Breast epithelium (tissue), 3 donors: Measurements from ENCODE around the gene NPHP4.

ENCODE experiments used
- POLR2AphosphoS5 ChIP-seq, 3 donors: sonication (generic); formaldehyde crosslinking; IDR thresholded peaks; one replicate each; pipeline ENCODE4 v1.6.1; 2017; ENCODE audit warnings: antibody characterized with exemption in 3 of 3
- TF ChIP-seq, protein P1 (sequence below), 3 donors: fragments of 450-650 bp; IDR thresholded peaks; one replicate each; pipeline ENCODE4 v1.5.1; 2016 to 2017; ENCODE audit warnings: antibody characterized with exemption in 3 of 3, mild to moderate bottlenecking in 3 of 3, moderate library complexity in 3 of 3

DNA sequence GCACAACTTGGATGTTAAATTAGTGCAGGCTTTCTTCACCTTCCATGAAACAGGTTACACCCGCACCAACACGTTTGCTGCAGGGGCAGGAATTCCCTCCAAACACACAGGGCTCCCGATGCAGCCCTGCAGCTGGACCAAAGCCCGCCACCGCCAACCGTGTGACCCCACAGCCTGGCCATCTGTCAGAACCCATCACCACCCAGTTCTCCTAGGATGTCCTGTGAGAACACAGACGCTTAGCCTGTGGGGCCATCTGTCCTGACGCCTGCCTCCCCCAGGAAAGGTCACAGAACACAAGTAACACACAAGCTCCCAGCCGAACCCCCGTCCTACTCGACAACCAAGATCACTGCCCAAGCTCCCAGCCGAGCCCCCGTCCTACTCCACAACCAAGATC is 108.1 kb downstream of the NPHP4 start:
- TF ChIP-seq POLR2AphosphoS5 (IDR thresholded peaks at IDR 0.05), result no peak
- TF ChIP-seq, protein P1, sequence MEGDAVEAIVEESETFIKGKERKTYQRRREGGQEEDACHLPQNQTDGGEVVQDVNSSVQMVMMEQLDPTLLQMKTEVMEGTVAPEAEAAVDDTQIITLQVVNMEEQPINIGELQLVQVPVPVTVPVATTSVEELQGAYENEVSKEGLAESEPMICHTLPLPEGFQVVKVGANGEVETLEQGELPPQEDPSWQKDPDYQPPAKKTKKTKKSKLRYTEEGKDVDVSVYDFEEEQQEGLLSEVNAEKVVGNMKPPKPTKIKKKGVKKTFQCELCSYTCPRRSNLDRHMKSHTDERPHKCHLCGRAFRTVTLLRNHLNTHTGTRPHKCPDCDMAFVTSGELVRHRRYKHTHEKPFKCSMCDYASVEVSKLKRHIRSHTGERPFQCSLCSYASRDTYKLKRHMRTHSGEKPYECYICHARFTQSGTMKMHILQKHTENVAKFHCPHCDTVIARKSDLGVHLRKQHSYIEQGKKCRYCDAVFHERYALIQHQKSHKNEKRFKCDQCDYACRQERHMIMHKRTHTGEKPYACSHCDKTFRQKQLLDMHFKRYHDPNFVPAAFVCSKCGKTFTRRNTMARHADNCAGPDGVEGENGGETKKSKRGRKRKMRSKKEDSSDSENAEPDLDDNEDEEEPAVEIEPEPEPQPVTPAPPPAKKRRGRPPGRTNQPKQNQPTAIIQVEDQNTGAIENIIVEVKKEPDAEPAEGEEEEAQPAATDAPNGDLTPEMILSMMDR (IDR thresholded peaks at IDR 0.05), result no peak
